HEK293T (cell line): Measurements from ENCODE around the gene BORCS8.

Source experiments
- CTCF ChIA-PET: fragments of 350-600 bp; formaldehyde crosslinking; extraction: SDS; loops from one replicate; lab custom pipeline; 2021; ENCODE audit warnings: antibody characterized with exemption, inconsistent platforms; lab: Yijun Ruan, JAX
- POLR2A ChIA-PET: fragments of 350-600 bp; formaldehyde crosslinking; extraction: SDS; loops from one replicate; lab custom pipeline; 2020; ENCODE audit warnings: antibody characterized with exemption, inconsistent platforms; lab: Yijun Ruan, JAX
- DNase-seq: peaks from one replicate; pipeline ENCODE4 v3.0.0; 2012; ENCODE audit warnings: mixed read lengths; ENCODE audit errors: extremely low spot score
- ARNT ChIP-seq: fragments of 450-650 bp; IDR thresholded peaks from 2 replicates; pipeline ENCODE4 v1.6.1; 2017; ENCODE audit warnings: mild to moderate bottlenecking
- BHLHE40 ChIP-seq: fragments of 450-650 bp; IDR thresholded peaks from 2 replicates; pipeline ENCODE4 v1.6.1; 2016; ENCODE audit warnings: mild to moderate bottlenecking, moderate library complexity, borderline replicate concordance
- CTBP1 ChIP-seq: fragments of 450-650 bp; IDR thresholded peaks from 2 replicates; pipeline ENCODE4 v1.6.1; 2016; ENCODE audit warnings: borderline replicate concordance
- ELF4 ChIP-seq: fragments of 450-650 bp; IDR thresholded peaks from 2 replicates; pipeline ENCODE4 v1.6.1; 2017; ENCODE audit warnings: antibody characterized with exemption
- FOXA1 ChIP-seq: fragments of 450-650 bp; IDR thresholded peaks from 2 replicates; pipeline ENCODE4 v1.6.1; 2016; ENCODE audit warnings: mild to moderate bottlenecking
- FOXK2 ChIP-seq: fragments of 450-650 bp; IDR thresholded peaks from 2 replicates; pipeline ENCODE4 v1.6.1; 2016; ENCODE audit warnings: mild to moderate bottlenecking
- FOXM1 ChIP-seq: fragments of 450-650 bp; IDR thresholded peaks from 2 replicates; pipeline ENCODE4 v1.6.1; 2017; ENCODE audit warnings: mild to moderate bottlenecking, borderline replicate concordance
- HDGF ChIP-seq: fragments of 450-650 bp; IDR thresholded peaks from 2 replicates; pipeline ENCODE4 v1.6.1; 2017; ENCODE audit warnings: antibody characterized with exemption, borderline replicate concordance
- L3MBTL2 ChIP-seq: fragments of 450-650 bp; conservative IDR thresholded peaks from 2 replicates; pipeline ENCODE4 v1.6.1; 2016; ENCODE audit warnings: mild to moderate bottlenecking
- LEF1 ChIP-seq: fragments of 450-650 bp; IDR thresholded peaks from 2 replicates; pipeline ENCODE4 v1.6.1; 2017; ENCODE audit warnings: mild to moderate bottlenecking, borderline replicate concordance
- NFRKB ChIP-seq: fragments of 450-650 bp; IDR thresholded peaks from 2 replicates; pipeline ENCODE4 v1.6.1; 2016; ENCODE audit warnings: mild to moderate bottlenecking, moderate library complexity
- SP1 ChIP-seq: fragments of 450-650 bp; IDR thresholded peaks from 2 replicates; pipeline ENCODE4 v1.6.1; 2017
- SUZ12 ChIP-seq: fragments of 450-650 bp; IDR thresholded peaks from 2 replicates; pipeline ENCODE4 v1.6.1; 2016; ENCODE audit warnings: mild to moderate bottlenecking
- TARDBP ChIP-seq: fragments of 450-650 bp; IDR thresholded peaks from 2 replicates; pipeline ENCODE4 v1.6.1; 2016
- ZNF384 ChIP-seq: fragments of 450-650 bp; IDR thresholded peaks from 2 replicates; pipeline ENCODE4 v1.6.1; 2016
- TF ChIP-seq, protein P1 (sequence below): fragments of 450-650 bp; IDR thresholded peaks from 2 replicates; pipeline ENCODE4 v1.6.1; 2016

The BORCS8 gene

DNA sequence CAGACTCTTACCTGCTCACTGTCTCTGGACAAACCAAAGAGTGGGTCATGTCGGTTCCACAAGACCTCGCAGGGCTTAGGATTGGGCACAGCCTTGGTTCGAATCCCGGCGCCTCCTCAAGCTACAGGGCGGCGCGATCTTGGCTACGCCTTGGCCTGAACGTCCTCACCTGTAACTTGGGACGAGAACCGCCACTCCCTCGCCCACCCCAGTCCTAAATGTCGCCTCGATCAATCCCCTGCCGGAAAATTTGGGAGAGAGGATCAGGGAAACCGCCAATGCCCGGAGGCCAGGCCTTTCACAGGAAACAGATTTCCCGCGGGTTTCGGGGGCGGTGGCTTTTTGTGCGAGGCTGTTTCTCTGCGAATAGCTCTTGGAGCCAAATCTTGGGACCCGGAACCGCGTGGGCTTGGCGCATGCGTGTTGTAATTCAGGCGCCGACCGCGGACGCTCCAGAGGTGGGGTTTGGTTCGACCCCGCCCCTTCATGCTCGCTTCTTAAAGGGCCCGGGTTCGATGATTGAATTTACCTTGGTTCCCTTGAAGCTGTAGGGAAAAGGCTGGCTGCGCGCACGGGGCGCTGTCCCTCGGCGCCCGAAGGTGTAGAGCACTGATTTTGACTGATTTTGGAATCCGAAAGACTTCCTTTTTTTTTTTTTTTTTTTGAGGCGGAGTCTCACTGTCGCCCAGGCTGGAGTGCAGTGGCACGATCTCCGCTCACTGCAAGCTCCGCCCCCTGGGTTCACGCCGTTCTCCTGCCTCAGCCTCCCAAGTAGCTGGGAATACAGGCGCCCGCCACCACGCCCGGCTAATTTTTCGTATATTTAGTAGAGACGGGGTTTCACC lies 11.3 kb upstream of the BORCS8 start, which contains the start of gene NR2C2AP:
Gene NR2C2AP, minus strand, starts transcription at position 403 of the 845 bp plus-strand sequence. Its CDS starts 354 bp downstream, at position 49.
- DNase-seq = peak; percentile 96
- ChIA-PET POLR2A (interaction anchor here (0.6 to 3.6 kb wide), 12 partner anchors 9 to 202 kb away, joined by 3 to 46 read pairs (median 4); partner anchors contain the start of genes BORCS8, GATAD2A, NCAN and RFXANK), CTCF (interaction anchor here (0.6 to 1.4 kb wide), 7 partner anchors 10 to 374 kb away, joined by 3 to 10 read pairs (median 3); no protein-coding TSS in a partner anchor)
- TF ChIP-seq ZNF384 (peak; percentile 94), L3MBTL2 (peak; percentile 96), ELF4 (peak; percentile 34; the same call in 1 of the 2 replicates), TARDBP (no peak), SUZ12 (no peak)

DNA sequence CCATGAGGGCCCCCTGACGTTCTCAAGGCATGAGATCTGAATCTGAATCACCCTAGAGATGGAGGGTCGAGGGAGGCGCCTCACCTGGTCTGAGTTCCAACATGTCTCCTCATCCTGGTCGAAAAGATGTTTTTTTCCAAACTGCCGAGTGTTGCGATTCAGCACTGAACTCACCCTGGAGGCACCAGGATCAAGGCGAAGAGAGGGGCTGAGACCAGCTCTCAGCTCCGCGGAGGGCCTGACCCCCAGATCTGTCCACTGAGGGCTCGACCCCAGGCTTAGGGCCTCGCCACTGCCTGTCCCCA lies 10.7 kb upstream of the BORCS8 start:
- no peak for DNase-seq
- CTCF ChIA-PET = interaction anchor here (0.9 to 1.4 kb wide), 3 partner anchors 9 to 23 kb away, joined by 3 read pairs; no protein-coding TSS in a partner anchor
- POLR2A ChIA-PET = interaction anchor here (0.8 to 3.6 kb wide), 6 partner anchors 10 to 203 kb away, joined by 3 to 46 read pairs (median 4); partner anchors contain the start of genes BORCS8, GATAD2A and RFXANK
- TF ChIP-seq HDGF (peak; percentile 74; the same call in 1 of the 2 replicates), ARNT (no peak)

- ChIA-PET CTCF (interaction anchor here (0.9 to 1.0 kb wide), 2 partner anchors 14 to 16 kb away, joined by 3 read pairs; no protein-coding TSS in a partner anchor), POLR2A (interaction anchor here (0.9 to 3.6 kb wide), 4 partner anchors 9 to 33 kb away, joined by 3 to 46 read pairs (median 6); partner anchors contain the start of genes BORCS8 and RFXANK)
- no peak for DNase-seq
- TF ChIP-seq ARNT = no peak
- no peak for TF ChIP-seq SUZ12
- no peak for TF ChIP-seq CTBP1
- TF ChIP-seq ELF4 = no peak
- no peak for TF ChIP-seq L3MBTL2
- TF ChIP-seq NFRKB = no peak
- TF ChIP-seq ZNF384 = no peak
- TF ChIP-seq FOXA1 = no peak
- no peak for TF ChIP-seq SP1
- TF ChIP-seq LEF1 = no peak
- TF ChIP-seq FOXK2 = no peak
- TF ChIP-seq TARDBP = no peak
- no peak for TF ChIP-seq HDGF
- TF ChIP-seq BHLHE40 = no peak
- TF ChIP-seq, protein P1, sequence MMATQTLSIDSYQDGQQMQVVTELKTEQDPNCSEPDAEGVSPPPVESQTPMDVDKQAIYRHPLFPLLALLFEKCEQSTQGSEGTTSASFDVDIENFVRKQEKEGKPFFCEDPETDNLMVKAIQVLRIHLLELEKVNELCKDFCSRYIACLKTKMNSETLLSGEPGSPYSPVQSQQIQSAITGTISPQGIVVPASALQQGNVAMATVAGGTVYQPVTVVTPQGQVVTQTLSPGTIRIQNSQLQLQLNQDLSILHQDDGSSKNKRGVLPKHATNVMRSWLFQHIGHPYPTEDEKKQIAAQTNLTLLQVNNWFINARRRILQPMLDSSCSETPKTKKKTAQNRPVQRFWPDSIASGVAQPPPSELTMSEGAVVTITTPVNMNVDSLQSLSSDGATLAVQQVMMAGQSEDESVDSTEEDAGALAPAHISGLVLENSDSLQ = no peak
- TF ChIP-seq FOXM1 = no peak
Measured at GRCh38 chr19:19201697-19202630, 10.0 kb upstream of the BORCS8 start.

DNA sequence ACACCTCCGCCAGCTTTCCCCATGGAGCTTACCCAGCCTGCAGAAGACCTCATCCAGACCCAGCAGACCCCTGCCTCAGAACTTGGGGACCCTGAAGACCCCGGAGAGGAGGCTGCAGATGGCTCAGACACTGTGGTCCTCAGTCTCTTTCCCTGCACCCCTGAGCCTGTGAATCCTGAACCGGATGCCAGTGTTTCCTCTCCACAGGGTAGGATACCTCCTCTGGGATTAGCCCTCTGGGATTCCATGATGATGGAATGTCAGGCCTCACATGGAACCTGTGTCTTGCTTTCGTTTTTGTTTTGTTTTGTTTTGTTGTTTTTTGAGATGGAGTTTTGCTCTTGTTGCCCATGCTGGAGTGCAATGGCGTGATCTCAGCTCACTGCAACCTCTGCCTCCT lies 2.0 kb upstream of the BORCS8 start:
- DNase-seq = no peak
- TF ChIP-seq SP1 = no peak
- TF ChIP-seq ZNF384 = no peak
- no peak for TF ChIP-seq SUZ12
- TF ChIP-seq CTBP1 = no peak
- TF ChIP-seq HDGF = no peak
- no peak for TF ChIP-seq TARDBP
- no peak for TF ChIP-seq LEF1
- no peak for TF ChIP-seq FOXK2
- TF ChIP-seq ARNT = no peak
- no peak for TF ChIP-seq FOXA1
- ChIA-PET POLR2A (interaction anchor here (0.6 to 4.9 kb wide), 2 partner anchors 8 to 301 kb away, joined by 3 to 46 read pairs; partner anchors contain the start of gene NR2C2AP), CTCF (interaction anchor here (0.9 kb wide), 1 partner anchor 9 kb away, joined by 3 read pairs; the partner anchor contains the start of gene NR2C2AP)

GRCh38 chr19:19192910-19193423 lies 1.0 kb upstream of the BORCS8 start:
- ChIA-PET POLR2A (interaction anchor here (0.6 to 4.9 kb wide), 4 partner anchors 9 to 585 kb away, joined by 3 to 46 read pairs (median 3); partner anchors contain the start of genes COPE, DDX49 and NR2C2AP), CTCF (interaction anchor here (0.9 to 1.2 kb wide), 3 partner anchors 10 to 180 kb away, joined by 3 read pairs; partner anchors contain the start of gene NR2C2AP)
- no peak for TF ChIP-seq SUZ12
- TF ChIP-seq, protein P1 = peak; percentile 72
- peak; percentile 77 for TF ChIP-seq ZNF384
- no peak for TF ChIP-seq L3MBTL2
- no peak for DNase-seq

DNA sequence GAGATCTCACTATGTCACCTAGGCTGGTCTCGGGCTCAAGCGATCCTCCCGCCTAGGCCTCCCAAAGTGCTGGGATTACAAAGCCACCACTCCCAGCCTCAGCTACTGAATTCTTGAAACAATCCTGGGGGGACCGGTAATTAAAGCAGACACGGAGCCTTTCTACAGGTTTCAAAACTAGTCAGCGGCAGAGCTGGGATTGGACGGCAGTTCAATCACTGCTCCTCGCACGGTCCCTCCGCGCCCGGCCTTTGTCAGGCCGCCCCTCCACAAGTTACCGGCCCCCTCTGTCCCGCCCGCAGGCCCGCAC lies 229 bp downstream of the BORCS8 start:
- TF ChIP-seq FOXM1 (no peak), ARNT (no peak), ELF4 (no peak), NFRKB (no peak), SP1 (no peak), ZNF384 (no peak), FOXK2 (no peak), TARDBP (no peak), SUZ12 (no peak)
- TF ChIP-seq, protein P1 = no peak
- DNase-seq = no peak
- ChIA-PET CTCF (interaction anchor here (0.5 to 2.0 kb wide), 2 partner anchors 13 to 17 kb away, joined by 3 to 11 read pairs; no protein-coding TSS in a partner anchor), POLR2A (interaction anchor here (0.7 to 4.9 kb wide), 4 partner anchors 10 to 29 kb away, joined by 3 to 46 read pairs (median 3); partner anchors contain the start of gene NR2C2AP)
